ENCODE data around the gene OR14J1.

OR14J1 gene, protein sequence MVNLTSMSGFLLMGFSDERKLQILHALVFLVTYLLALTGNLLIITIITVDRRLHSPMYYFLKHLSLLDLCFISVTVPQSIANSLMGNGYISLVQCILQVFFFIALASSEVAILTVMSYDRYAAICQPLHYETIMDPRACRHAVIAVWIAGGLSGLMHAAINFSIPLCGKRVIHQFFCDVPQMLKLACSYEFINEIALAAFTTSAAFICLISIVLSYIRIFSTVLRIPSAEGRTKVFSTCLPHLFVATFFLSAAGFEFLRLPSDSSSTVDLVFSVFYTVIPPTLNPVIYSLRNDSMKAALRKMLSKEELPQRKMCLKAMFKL

DNA sequence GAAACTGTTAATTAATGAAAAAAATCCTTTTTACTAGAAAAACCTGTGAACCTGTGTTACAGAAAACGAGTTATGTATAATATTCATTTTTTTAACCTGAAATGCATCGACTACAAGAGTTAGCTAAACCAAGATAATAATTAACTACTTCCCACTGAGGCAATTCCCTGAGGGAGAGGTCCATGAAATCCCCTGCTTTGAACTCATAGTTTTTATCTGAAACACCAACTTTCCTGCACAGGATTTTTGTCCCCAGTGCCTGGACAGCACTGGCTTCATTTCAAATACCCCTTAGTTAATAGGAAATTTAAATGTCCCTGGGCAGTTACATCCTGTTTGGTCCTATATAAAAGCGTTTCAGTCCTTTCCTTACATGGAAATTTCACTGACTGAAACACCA is at the start of gene OR14J1:
Gene OR14J1, plus strand, starts transcription at position 386 of the 400 bp plus-strand sequence. CDS start 4,989 bp downstream, outside the sequence.
- intact Hi-C loops (cut with DNase I; ENCODE audit: low total_unique reads), result no loop called here
- no peak within 1 kb of the TSS for H3K27ac ChIP-seq
- no peak within 1 kb of the TSS for H3K4me3 ChIP-seq
- H3K27me3 ChIP-seq, result no peaks in the 10 kb centered on the region
- no peak for DNase-seq
- no peaks in the 10 kb centered on the region for H3K9me3 ChIP-seq
- TF ChIP-seq, protein P1, sequence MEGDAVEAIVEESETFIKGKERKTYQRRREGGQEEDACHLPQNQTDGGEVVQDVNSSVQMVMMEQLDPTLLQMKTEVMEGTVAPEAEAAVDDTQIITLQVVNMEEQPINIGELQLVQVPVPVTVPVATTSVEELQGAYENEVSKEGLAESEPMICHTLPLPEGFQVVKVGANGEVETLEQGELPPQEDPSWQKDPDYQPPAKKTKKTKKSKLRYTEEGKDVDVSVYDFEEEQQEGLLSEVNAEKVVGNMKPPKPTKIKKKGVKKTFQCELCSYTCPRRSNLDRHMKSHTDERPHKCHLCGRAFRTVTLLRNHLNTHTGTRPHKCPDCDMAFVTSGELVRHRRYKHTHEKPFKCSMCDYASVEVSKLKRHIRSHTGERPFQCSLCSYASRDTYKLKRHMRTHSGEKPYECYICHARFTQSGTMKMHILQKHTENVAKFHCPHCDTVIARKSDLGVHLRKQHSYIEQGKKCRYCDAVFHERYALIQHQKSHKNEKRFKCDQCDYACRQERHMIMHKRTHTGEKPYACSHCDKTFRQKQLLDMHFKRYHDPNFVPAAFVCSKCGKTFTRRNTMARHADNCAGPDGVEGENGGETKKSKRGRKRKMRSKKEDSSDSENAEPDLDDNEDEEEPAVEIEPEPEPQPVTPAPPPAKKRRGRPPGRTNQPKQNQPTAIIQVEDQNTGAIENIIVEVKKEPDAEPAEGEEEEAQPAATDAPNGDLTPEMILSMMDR (IDR thresholded peaks at IDR 0.05), result no peak
- H3K4me1 ChIP-seq, result no peaks in the 10 kb centered on the region
- no peaks in the 10 kb centered on the region for H3K36me3 ChIP-seq

DNA sequence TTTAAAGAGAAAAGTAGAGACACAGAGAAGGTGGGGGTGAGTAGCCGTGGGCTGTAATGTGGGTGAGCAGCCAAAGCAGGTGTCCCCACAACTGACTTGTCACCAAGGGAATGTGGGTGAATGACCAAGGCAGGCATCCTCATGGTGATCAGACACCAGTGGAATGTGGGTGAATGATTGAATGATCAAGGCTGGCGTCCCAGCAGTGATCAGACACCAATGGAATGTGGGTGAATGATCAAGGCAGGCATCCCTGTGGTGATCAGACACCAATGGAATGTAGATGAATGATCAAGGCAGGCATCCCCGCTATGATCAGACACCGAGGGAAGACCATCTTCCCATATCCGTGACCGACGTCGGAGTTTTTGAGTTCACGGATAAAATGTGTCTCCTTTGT is 49.8 kb upstream of the OR14J1 start:
- no peak overlapping the region for H3K4me3 ChIP-seq
- TF ChIP-seq, protein P1 (IDR thresholded peaks at IDR 0.05), result no peak

DNA sequence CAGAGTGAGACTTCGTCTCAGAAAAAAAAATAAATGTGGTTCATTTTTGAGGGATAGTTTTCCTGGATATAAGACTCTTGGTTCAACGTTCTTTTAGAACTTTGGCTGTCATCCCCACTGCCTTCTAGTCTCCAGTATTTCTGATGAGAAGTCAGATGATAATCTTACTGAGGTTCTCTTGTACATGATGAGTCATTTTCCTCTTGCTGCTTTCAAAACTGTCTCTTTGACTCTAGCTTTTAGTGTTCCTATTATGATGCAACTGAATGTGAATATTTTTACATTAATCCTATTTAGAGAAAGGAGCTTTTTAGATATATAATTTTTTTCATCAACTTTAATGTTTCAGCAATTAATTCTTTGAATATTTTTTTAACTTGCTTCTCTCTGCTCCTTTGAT is 46.0 kb upstream of the OR14J1 start:
- peaks cover 0 to 5% (median 0%) of the 10 kb centered on the region in 3 donors for H3K9me3 ChIP-seq
- H3K27me3 ChIP-seq, result no peaks in the 10 kb centered on the region
- H3K36me3 ChIP-seq, result no peaks in the 10 kb centered on the region
- DNase-seq, result no peak
- H3K27ac ChIP-seq, result no peak overlapping the region
- H3K4me3 ChIP-seq, result no peak overlapping the region
- intact Hi-C loops (cut with DNase I; ENCODE audit: low total_unique reads), result no loop called here
- no peaks in the 10 kb centered on the region for H3K4me1 ChIP-seq
- TF ChIP-seq, protein P1 (IDR thresholded peaks at IDR 0.05), result no peak

More for the DNA sequence above, 49.8 kb upstream of the OR14J1 start:
- H3K27me3 ChIP-seq, result no peaks in the 10 kb centered on the region
- DNase-seq, result no peak
- intact Hi-C loops (cut with DNase I; ENCODE audit: low total_unique reads), result no loop called here
- peaks cover 0 to 5% (median 0%) of the 10 kb centered on the region in 3 donors for H3K9me3 ChIP-seq
- no peaks in the 10 kb centered on the region for H3K36me3 ChIP-seq
- no peaks in the 10 kb centered on the region for H3K4me1 ChIP-seq
- no peak overlapping the region for H3K27ac ChIP-seq

DNA sequence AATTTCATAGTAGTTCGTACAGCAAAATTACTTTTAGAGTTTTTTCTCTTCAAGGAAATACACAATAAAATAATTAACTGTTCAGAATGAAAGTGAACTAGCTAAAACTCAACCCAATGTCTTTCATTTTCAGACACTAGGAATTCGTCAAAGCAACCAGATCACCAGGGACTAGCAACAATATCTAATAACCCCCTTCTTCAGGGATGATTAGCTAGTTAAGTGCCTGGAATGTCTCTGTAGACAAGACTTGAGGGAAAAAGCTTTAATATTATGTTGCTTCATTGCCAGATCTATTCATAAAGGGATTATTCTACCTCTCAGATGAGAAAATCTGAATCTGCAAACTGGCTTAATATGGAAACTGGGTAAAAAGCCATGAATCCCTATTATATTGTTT is 41.8 kb upstream of the OR14J1 start:
- no peak for DNase-seq
- TF ChIP-seq, protein P1 (IDR thresholded peaks at IDR 0.05), result no peak
- Histone ChIP-seq H3K27me3 (no peaks in the 10 kb centered on the region), H3K4me3 (no peak overlapping the region), H3K36me3 (no peaks in the 10 kb centered on the region), H3K4me1 (no peaks in the 10 kb centered on the region), H3K27ac (no peak overlapping the region), H3K9me3 (peaks cover 0 to 5% (median 0%) of the 10 kb centered on the region in 3 donors)
- intact Hi-C loops (cut with DNase I; ENCODE audit: low total_unique reads), result no loop called here

DNA sequence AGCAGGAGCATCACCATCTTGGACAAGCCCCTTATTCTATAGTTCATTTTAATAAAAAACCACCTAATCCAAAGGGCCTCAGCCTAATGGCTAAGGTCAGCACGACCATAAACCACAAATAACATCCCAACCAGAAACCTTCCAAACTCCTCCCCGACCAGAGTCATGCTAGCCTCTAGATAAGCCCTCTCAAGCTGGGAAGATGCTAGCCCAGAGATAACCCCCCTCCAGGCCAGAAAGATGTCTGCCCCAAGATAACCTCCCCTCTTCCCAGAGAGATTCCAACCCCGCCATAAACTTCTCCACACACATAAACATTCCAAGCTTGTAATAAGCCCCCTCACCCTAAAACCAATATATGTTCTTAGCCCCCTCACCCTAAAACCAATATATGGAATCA is 38.5 kb upstream of the OR14J1 start:
- Histone ChIP-seq H3K9me3 (no peaks in the 10 kb centered on the region), H3K4me3 (no peak overlapping the region), H3K27ac (no peak overlapping the region), H3K4me1 (no peaks in the 10 kb centered on the region), H3K36me3 (no peaks in the 10 kb centered on the region), H3K27me3 (no peaks in the 10 kb centered on the region)
- TF ChIP-seq, protein P1 (IDR thresholded peaks at IDR 0.05), result no peak
- DNase-seq, result no peak
- intact Hi-C loops (cut with DNase I; ENCODE audit: low total_unique reads), result no loop called here

Measured in tibial artery (tissue), 4 donors.